K562 (cell line): ENCODE results near the gene FBLN7. TPM values are rescaled to one million over a fixed set of nuclear protein-coding genes. Genes with fewer than 3 reads are reported as not detected.
"Not testable (repeated sequence)": the region's sequence is repeated elsewhere in the genome, so short reads cannot be mapped to it uniquely, and the experiment has no call there.

Experiments
- ATAC-seq: fragments of 200-7000 bp; cut with Tn5 transposase; 3 replicates; pipeline ENCODE4 v1.9.1; 2020; ENCODE audit warnings: moderate library complexity
- BruUV-seq: library from RNA; stranded (reverse); fragments of 400-500 nt; replicated peaks from 2 replicates; lab custom pipeline; 2021; lab: Mats Ljungman, UMichigan
- CTCF ChIA-PET: fragments of 300-600 bp; formaldehyde crosslinking; extraction: SDS; loops from one replicate; lab custom pipeline; 2021; ENCODE audit warnings: low intra/inter-chr PET ratio; lab: Yijun Ruan, JAX
- POLR2A ChIA-PET: fragments of 300-600, 350-650 bp; sonication (Branson Sonifier 250); formaldehyde crosslinking; extraction: SDS; loops from one replicate; lab custom pipeline; 2021; ENCODE audit warnings: antibody characterized with exemption, inconsistent platforms; lab: Yijun Ruan, JAX
- DNase-seq, 4 experiments: peaks; one replicate each; pipeline versions ENCODE4 v3.0.0 to v3.0.0-alpha.2; 2011 to 2018; ENCODE audit warnings: low spot score in 3 of 4, mixed read lengths in 3 of 4; ENCODE audit errors: extremely low read depth in 1 of 4
- FAIRE-seq: peaks from 2 replicates; lab custom pipeline; 2011; peaks lifted over from hg19 to GRCh38; lab: Jason Lieb, UNC
- H2AFZ ChIP-seq: 2 replicates; pipeline ENCODE4 v1.6.0; 2011; ENCODE audit warnings: low read depth, low read length, control low read depth, inconsistent platforms
- H3K27ac ChIP-seq: fragments of 200-600 bp; 3 replicates; pipeline ENCODE4 v1.8.0; 2011; ENCODE audit warnings: low read depth, mild to moderate bottlenecking, control low read depth, inconsistent platforms, low read length, moderate library complexity, mixed read lengths; ENCODE audit errors: extremely low read depth
- H3K27me3 ChIP-seq, 2 experiments: fragments of 300-600 bp in 1 of 2; 2 replicates in 1 of 2; 3 replicates in 1 of 2; pipeline versions ENCODE4 v1.6.0 to v1.8.0; 2011; ENCODE audit warnings: inconsistent platforms in 2 of 2, low read length in 2 of 2, mild to moderate bottlenecking in 1 of 2, mixed read lengths in 1 of 2, moderate library complexity in 1 of 2; ENCODE audit not compliant: control insufficient read depth in 2 of 2, insufficient read depth in 2 of 2
- H3K36me3 ChIP-seq: fragments of 300-600 bp; 3 replicates; pipeline ENCODE4 v1.8.0; 2011; ENCODE audit warnings: mild to moderate bottlenecking, low read length, inconsistent platforms; ENCODE audit not compliant: control insufficient read depth, insufficient read depth
- H3K4me1 ChIP-seq, 2 experiments: fragments of 200-600 bp in 1 of 2; replicated peaks in 1 of 2; 2 replicates in 1 of 2; 3 replicates in 1 of 2; pipeline versions ENCODE4 v1.5.1 to v1.8.0; 2011; ENCODE audit warnings: inconsistent platforms in 2 of 2, low read length in 2 of 2, mild to moderate bottlenecking in 1 of 2, mixed read lengths in 1 of 2, moderate library complexity in 1 of 2; ENCODE audit not compliant: control insufficient read depth in 2 of 2, insufficient read depth in 2 of 2
- H3K4me2 ChIP-seq: 2 replicates; pipeline ENCODE4 v1.6.1; 2011; ENCODE audit warnings: low read length, control low read depth, inconsistent platforms, mixed read lengths; ENCODE audit not compliant: insufficient read depth
- H3K4me3 ChIP-seq: fragments of 200-600 bp; sonication (generic), shearing (Covaris generic); 2 replicates; pipeline ENCODE4 v1.5.1; 2016; ENCODE audit warnings: control low read depth, inconsistent platforms
- H3K79me2 ChIP-seq: fragments of 200-600 bp; 3 replicates; pipeline ENCODE4 v1.8.0; 2011; ENCODE audit warnings: low read length, inconsistent platforms; ENCODE audit not compliant: control insufficient read depth, insufficient read depth
- H3K9ac ChIP-seq, 2 experiments: 2 replicates each; pipeline versions ENCODE4 v1.6.0 to v1.6.1; 2011; ENCODE audit warnings: low read depth in 2 of 2, low read length in 2 of 2, control low read depth in 1 of 2, inconsistent platforms in 1 of 2, mild to moderate bottlenecking in 1 of 2, mixed read lengths in 1 of 2; ENCODE audit not compliant: insufficient read depth in 1 of 2
- H3K9me1 ChIP-seq: one replicate; pipeline ENCODE4 v1.6.0; 2011; ENCODE audit warnings: inconsistent platforms, mild to moderate bottlenecking, low read length, moderate library complexity; ENCODE audit not compliant: control insufficient read depth, insufficient read depth
- H3K9me3 ChIP-seq: replicated peaks from 2 replicates; pipeline ENCODE4 v1.5.1; 2011; ENCODE audit warnings: low read depth, low read length, inconsistent platforms; ENCODE audit not compliant: control insufficient read depth, insufficient read depth
- H4K20me1 ChIP-seq: replicated peaks from 2 replicates; pipeline ENCODE4 v1.6.1; 2011; ENCODE audit warnings: low read length, inconsistent platforms, mixed read lengths; ENCODE audit not compliant: control insufficient read depth, insufficient read depth
- ZNF217 ChIP-seq: sonication (generic); formaldehyde crosslinking; IDR thresholded peaks from 2 replicates; pipeline ENCODE4 v1.8.0; 2022; ENCODE audit warnings: mild to moderate bottlenecking, missing genetic modification reagents
- ZNF263 ChIP-seq: sonication (generic); formaldehyde crosslinking; IDR thresholded peaks from 2 replicates; pipeline ENCODE4 v1.8.0; 2022; ENCODE audit warnings: mild to moderate bottlenecking, missing genetic modification reagents, borderline replicate concordance
- WGBS: fragments of 100-300 bp; shearing (Covaris generic); methylation state at CpG from one replicate; pipeline ENCODE4 v1.1.6; 2016; ENCODE audit warnings: low coverage, mixed read lengths; ENCODE audit not compliant: insufficient coverage; ENCODE audit errors: missing lambda C conversion rate; 5-methylcytosine and 5-hydroxymethylcytosine counted together
- in situ Hi-C: fragments of 300-500 bp; cut with MboI; formaldehyde crosslinking; loops from 4 replicates; pipeline ENCODE4 v1.15.0; 2018; ENCODE audit warnings: inconsistent platforms, mixed read lengths
- intact Hi-C: fragments of 100-400 bp; cut with micrococcal nuclease; formaldehyde crosslinking; loops from 2 replicates; pipeline ENCODE4 v1.14.2; 2022
- polyA plus RNA-seq, 8 experiments: library from polyadenylated mRNA; depleted of rRNA in 4 of 8; stranded (reverse) in 5 of 8; unstranded in 3 of 8; fragments of >200 nt; fragmentation: Nextera tagmentation in 2 of 8; fragmentation: Illumina TruSeq in 1 of 8; extraction: Ambion mirVana in 2 of 8; extraction: Trizol in 1 of 8; gene quantifications; 2 replicates each; pipeline versions ENCODE4 v1.2.1 to v1.2.3, GENCODE V29; 2011 to 2014; ENCODE audit warnings: inconsistent platforms in 1 of 8, missing spikeins in 1 of 8
- total RNA-seq, 7 experiments: library from RNA; depleted of rRNA in 6 of 7; stranded (reverse); fragments of >200 nt in 6 of 7; fragmentation: Illumina TruSeq in 2 of 7; extraction: Trizol in 2 of 7; gene quantifications; 2 replicates each; pipeline versions ENCODE4 v1.2.1 to v1.2.3, GENCODE V29; 2011 to 2021; ENCODE audit warnings: low replicate concordance in 1 of 7

Gene FBLN7
- total and polyA plus RNA-seq, 9 of the 15 experiments (the other 6 are each of a cell fraction or from before 2014, with no cell fraction given): 0.13 TPM; not detected in 8

DNA sequence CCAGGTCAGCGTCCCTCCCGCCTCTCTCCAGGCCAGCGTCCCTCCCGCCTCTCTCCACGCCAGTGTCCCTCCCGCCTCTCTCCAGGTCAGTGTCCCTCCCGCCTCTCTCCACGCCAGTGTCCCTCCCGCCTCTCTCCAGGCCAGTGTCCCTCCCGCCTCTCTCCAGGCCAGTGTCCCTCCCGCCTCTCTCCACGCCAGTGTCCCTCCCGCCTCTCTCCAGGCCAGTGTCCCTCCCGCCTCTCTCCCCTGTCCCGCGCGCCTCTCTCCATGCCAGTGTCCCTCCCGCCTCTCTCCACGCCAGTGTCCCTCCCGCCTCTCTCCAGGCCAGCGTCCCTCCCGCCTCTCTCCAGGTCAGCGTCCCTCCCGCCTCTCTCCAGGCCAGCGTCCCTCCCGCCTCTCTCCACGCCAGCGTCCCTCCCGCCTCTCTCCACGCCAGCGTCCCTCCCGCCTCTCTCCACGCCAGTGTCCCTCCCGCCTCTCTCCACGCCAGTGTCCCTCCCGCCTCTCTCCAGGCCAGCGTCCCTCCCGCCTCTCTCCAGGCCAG is 1.5 kb downstream of the FBLN7 start:
- in situ Hi-C loops, H3K4me1 ChIP-seq, DNase-seq, H3K36me3 ChIP-seq, H3K9me3 ChIP-seq, H2AFZ ChIP-seq, H3K79me2 ChIP-seq, H3K27ac ChIP-seq, POLR2A ChIA-PET, FAIRE-seq, H3K9ac ChIP-seq, ATAC-seq, intact Hi-C loops, BruUV-seq, CTCF ChIA-PET, H4K20me1 ChIP-seq, H3K4me3 ChIP-seq, H3K4me2 ChIP-seq, H3K9me1 ChIP-seq: not testable (repeated sequence)
- H3K27me3 ChIP-seq: peaks cover 31 to 48% of the 10 kb centered on the region in 2 experiments; a peak in 4 of 5 replicates
- 5% methylated on average over 7 of the region's 38 CpGs for WGBS

DNA sequence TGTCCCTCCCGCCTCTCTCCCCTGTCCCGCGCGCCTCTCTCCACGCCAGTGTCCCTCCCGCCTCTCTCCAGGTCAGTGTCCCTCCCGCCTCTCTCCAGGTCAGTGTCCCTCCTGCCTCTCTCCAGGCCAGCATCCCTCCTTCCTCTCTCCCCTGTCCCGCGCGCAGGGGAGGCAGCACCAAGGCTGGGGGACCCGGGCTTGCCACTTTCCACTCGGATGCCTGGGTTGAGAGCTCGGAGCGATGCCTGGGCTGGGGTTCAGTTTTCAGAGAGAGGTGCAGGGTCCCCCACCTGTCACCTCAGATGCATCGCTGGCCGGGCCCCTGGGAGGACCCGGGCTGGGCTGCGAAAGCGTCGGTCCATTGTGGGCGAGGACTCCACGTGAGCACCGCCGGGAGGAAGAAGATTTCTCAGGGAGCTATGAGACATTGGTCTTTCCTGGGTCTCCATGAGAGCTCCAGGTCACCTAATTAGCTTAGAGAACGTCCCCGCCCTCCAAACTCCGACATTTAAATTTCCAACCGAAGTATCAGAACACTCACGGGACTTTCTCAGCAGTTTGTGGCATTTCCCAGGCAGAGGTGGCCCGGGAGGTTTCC is 2.1 kb downstream of the FBLN7 start:
- no peak for FAIRE-seq
- no peak overlapping the region for H3K4me3 ChIP-seq
- in situ Hi-C loops: no loop called here
- no peak for DNase-seq
- peaks cover 0 to 10% of the 10 kb centered on the region in 2 experiments; a peak in 3 of 5 replicates for H3K4me1 ChIP-seq
- BruUV-seq: no TSS peak
- no peak overlapping the region for H2AFZ ChIP-seq
- POLR2A ChIA-PET: no interaction called here
- no peaks in the 10 kb centered on the region for H4K20me1 ChIP-seq
- no peaks in the 10 kb centered on the region for H3K36me3 ChIP-seq
- H3K4me2 ChIP-seq: no peak overlapping the region
- no peaks in the 10 kb centered on the region for H3K79me2 ChIP-seq
- ATAC-seq: no peak
- no peak overlapping the region for H3K27ac ChIP-seq
- no peaks in the 10 kb centered on the region for H3K9me3 ChIP-seq
- CTCF ChIA-PET: no interaction called here
- no peaks in the 10 kb centered on the region for H3K9me1 ChIP-seq
- H3K27me3 ChIP-seq: peaks cover 33 to 48% of the 10 kb centered on the region in 2 experiments; a peak in 4 of 5 replicates
- TF ChIP-seq ZNF263 (CRISPR knock-in tag) (peak; percentile 81), ZNF217 (CRISPR knock-in tag) (no peak)
- TF ChIP-seq, all 486 proteins: peak for 1
- WGBS: 14% methylated on average over 30 of the region's 30 CpGs
- H3K9ac ChIP-seq: no peak overlapping the region
- intact Hi-C loops: no loop called here
